Liver (tissue), 9 donors: Measurements from ENCODE around the gene MYB. TPM values are rescaled to one million over a fixed set of nuclear protein-coding genes. Genes with fewer than 3 reads are reported as not detected.

ENCODE experiments used
- DNase-seq: peaks from one replicate; pipeline ENCODE4 v3.0.0-alpha.2; 2017; ENCODE audit warnings: low spot score
- H3K27ac ChIP-seq, 2 donors: one replicate each; pipeline ENCODE4 v1.7.0; 2013; ENCODE audit warnings: inconsistent platforms in 2 of 2, low read length in 2 of 2, control low read depth in 1 of 2, low read depth in 1 of 2, mild to moderate bottlenecking in 1 of 2
- H3K27me3 ChIP-seq, 4 donors: one replicate each; pipeline versions ENCODE4 v1.6.1 to v1.7.0; 2013; ENCODE audit warnings: low read length in 3 of 4, inconsistent platforms in 1 of 4, mild to moderate bottlenecking in 1 of 4, moderate library complexity in 1 of 4; ENCODE audit not compliant: control insufficient read depth in 4 of 4, insufficient read depth in 4 of 4
- H3K36me3 ChIP-seq, 4 donors: one replicate each; pipeline versions ENCODE4 v1.6.1 to v1.7.0; 2013; ENCODE audit warnings: low read length in 3 of 4, mild to moderate bottlenecking in 3 of 4, low read depth in 1 of 4, moderate library complexity in 1 of 4; ENCODE audit not compliant: control insufficient read depth in 4 of 4, insufficient read depth in 3 of 4
- H3K4me1 ChIP-seq, 4 donors: one replicate each; pipeline versions ENCODE4 v1.6.1 to v1.7.0; 2013; ENCODE audit warnings: low read length in 3 of 4, mild to moderate bottlenecking in 3 of 4, moderate library complexity in 1 of 4; ENCODE audit not compliant: control insufficient read depth in 4 of 4, insufficient read depth in 4 of 4
- H3K4me3 ChIP-seq, 3 donors: one replicate each; pipeline versions ENCODE4 v1.6.1 to v1.7.0; 2013; ENCODE audit warnings: low read length in 3 of 3, control low read depth in 1 of 3, low read depth in 1 of 3, mild to moderate bottlenecking in 1 of 3
- H3K9ac ChIP-seq, 2 donors: one replicate each; pipeline ENCODE4 v1.7.0; 2013; ENCODE audit warnings: low read length in 2 of 2, mild to moderate bottlenecking in 2 of 2, moderate library complexity in 2 of 2, control low read depth in 1 of 2, low read depth in 1 of 2
- H3K9me3 ChIP-seq, 4 donors: one replicate each; pipeline versions ENCODE4 v1.6.1 to v1.7.0; 2013; ENCODE audit warnings: low read length in 3 of 4; ENCODE audit not compliant: control insufficient read depth in 4 of 4
- EGR1 ChIP-seq, 2 donors: IDR thresholded peaks; 2 replicates each; pipeline ENCODE4 v1.6.1; 2016 to 2018; ENCODE audit warnings: antibody characterized with exemption in 2 of 2, low read depth in 2 of 2
- FOXA1 ChIP-seq: IDR thresholded peaks from 2 replicates; pipeline ENCODE4 v1.6.1; 2016; ENCODE audit warnings: antibody characterized with exemption
- FOXA2 ChIP-seq: IDR thresholded peaks from 2 replicates; pipeline ENCODE4 v1.6.1; 2016; ENCODE audit warnings: antibody characterized with exemption
- GABPA ChIP-seq, 2 donors: IDR thresholded peaks in 1 of 2; conservative IDR thresholded peaks in 1 of 2; 2 replicates each; pipeline ENCODE4 v1.6.1; 2016; ENCODE audit warnings: antibody characterized with exemption in 2 of 2, mild to moderate bottlenecking in 1 of 2, moderate library complexity in 1 of 2
- HNF4A ChIP-seq, 2 donors: conservative IDR thresholded peaks; 2 replicates each; pipeline ENCODE4 v1.6.1; 2016; ENCODE audit warnings: antibody characterized with exemption in 2 of 2, mild to moderate bottlenecking in 2 of 2
- HNF4G ChIP-seq: IDR thresholded peaks from 2 replicates; pipeline ENCODE4 v1.6.1; 2016; ENCODE audit warnings: antibody characterized with exemption
- JUND ChIP-seq, 2 donors: IDR thresholded peaks; 2 replicates each; pipeline ENCODE4 v1.6.1; 2016; ENCODE audit warnings: antibody characterized with exemption in 2 of 2
- NR2F2 ChIP-seq: IDR thresholded peaks from 2 replicates; pipeline ENCODE4 v1.6.1; 2016; ENCODE audit warnings: antibody characterized with exemption
- RAD21 ChIP-seq, 2 donors: IDR thresholded peaks; 2 replicates each; pipeline ENCODE4 v1.6.1; 2016; ENCODE audit warnings: antibody characterized with exemption in 2 of 2, mild to moderate bottlenecking in 2 of 2
- SP1 ChIP-seq: IDR thresholded peaks from 2 replicates; pipeline ENCODE4 v1.6.1; 2018; ENCODE audit warnings: antibody characterized with exemption, mild to moderate bottlenecking
- TAF1 ChIP-seq: conservative IDR thresholded peaks from 2 replicates; pipeline ENCODE4 v1.6.1; 2016; ENCODE audit warnings: antibody characterized with exemption, mild to moderate bottlenecking
- YY1 ChIP-seq: IDR thresholded peaks from 2 replicates; pipeline ENCODE4 v1.6.1; 2016; ENCODE audit warnings: antibody characterized with exemption, mild to moderate bottlenecking
- WGBS: extraction: QIAGEN DNeasy Blood & Tissue Kit; methylation state at CpG from one replicate; pipeline ENCODE4 v1.1.7; 2013; 5-methylcytosine and 5-hydroxymethylcytosine counted together
- polyA plus RNA-seq, 2 donors: library from polyadenylated mRNA; stranded (reverse) in 1 of 2; unstranded in 1 of 2; fragments of 200-250 nt in 1 of 2; fragments of >200 nt in 1 of 2; fragmentation: Nextera tagmentation in 1 of 2; extraction: Ambion mirVana in 1 of 2; gene quantifications; one replicate each; pipeline versions ENCODE4 v1.2.1 to v1.2.3, GENCODE V29; 2013 to 2015
- total RNA-seq, 2 donors: library from RNA; depleted of rRNA; stranded (reverse); fragments of >200 nt; gene quantifications; one replicate each; pipeline ENCODE4 v1.2.3, GENCODE V29; 2014
- TF ChIP-seq, protein P1 (sequence below): IDR thresholded peaks from 2 replicates; pipeline ENCODE4 v1.6.1; 2016; ENCODE audit warnings: antibody characterized with exemption
- TF ChIP-seq, protein P2 (sequence below): fragments of 150-350 bp; IDR thresholded peaks from 2 replicates; pipeline ENCODE4 v1.5.1; 2017; ENCODE audit warnings: improper control_type of control experiment, low read depth, low read length; ENCODE audit not compliant: missing input control
- TF ChIP-seq, protein P3 (sequence below): IDR thresholded peaks from 2 replicates; pipeline ENCODE4 v1.6.1; 2016; ENCODE audit warnings: antibody characterized with exemption, mild to moderate bottlenecking
- TF ChIP-seq, protein P4 (sequence below): IDR thresholded peaks from 2 replicates; pipeline ENCODE4 v1.6.1; 2016; ENCODE audit warnings: antibody characterized with exemption
- donor health status: healthy.
- donor health status: healthy.
- donor health status: healthy.
- donor health status: healthy.
- donor health status: healthy.

Gene MYB
- total and polyA plus RNA-seq, 4 donors, result 0.08 to 19.8 (median 0.11) TPM

DNA sequence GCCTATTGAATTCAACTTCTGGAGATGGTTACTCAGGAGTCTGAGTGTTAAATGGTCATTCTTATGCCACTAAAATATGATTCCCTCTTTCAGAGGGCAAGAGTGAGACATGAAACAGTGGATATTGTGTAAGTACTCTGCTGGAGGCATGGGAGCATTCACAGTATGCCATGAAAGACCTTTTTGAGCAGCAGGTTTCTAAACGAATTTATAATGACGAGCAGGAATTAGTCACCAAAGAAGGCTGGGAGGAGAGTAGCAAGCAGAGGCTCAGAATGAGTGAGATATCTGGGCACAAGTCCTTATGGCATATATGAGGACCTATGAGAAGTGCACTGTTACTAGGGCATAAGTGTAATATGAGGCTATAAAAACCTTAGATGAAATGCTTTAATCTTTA is 10.9 kb upstream of the MYB start (continued):
- no peak for TF ChIP-seq SP1
- no peak for TF ChIP-seq JUND (IDR thresholded peaks at IDR 0.05)
- TF ChIP-seq EGR1 (IDR thresholded peaks at IDR 0.05; ENCODE audit: low read depth in 2 of 2), result no peak
- TF ChIP-seq, protein P1, sequence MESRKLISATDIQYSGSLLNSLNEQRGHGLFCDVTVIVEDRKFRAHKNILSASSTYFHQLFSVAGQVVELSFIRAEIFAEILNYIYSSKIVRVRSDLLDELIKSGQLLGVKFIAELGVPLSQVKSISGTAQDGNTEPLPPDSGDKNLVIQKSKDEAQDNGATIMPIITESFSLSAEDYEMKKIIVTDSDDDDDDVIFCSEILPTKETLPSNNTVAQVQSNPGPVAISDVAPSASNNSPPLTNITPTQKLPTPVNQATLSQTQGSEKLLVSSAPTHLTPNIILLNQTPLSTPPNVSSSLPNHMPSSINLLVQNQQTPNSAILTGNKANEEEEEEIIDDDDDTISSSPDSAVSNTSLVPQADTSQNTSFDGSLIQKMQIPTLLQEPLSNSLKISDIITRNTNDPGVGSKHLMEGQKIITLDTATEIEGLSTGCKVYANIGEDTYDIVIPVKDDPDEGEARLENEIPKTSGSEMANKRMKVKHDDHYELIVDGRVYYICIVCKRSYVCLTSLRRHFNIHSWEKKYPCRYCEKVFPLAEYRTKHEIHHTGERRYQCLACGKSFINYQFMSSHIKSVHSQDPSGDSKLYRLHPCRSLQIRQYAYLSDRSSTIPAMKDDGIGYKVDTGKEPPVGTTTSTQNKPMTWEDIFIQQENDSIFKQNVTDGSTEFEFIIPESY, result no peak
- TF ChIP-seq FOXA2, result no peak
- TF ChIP-seq RAD21 (IDR thresholded peaks at IDR 0.05), result no peak

DNA sequence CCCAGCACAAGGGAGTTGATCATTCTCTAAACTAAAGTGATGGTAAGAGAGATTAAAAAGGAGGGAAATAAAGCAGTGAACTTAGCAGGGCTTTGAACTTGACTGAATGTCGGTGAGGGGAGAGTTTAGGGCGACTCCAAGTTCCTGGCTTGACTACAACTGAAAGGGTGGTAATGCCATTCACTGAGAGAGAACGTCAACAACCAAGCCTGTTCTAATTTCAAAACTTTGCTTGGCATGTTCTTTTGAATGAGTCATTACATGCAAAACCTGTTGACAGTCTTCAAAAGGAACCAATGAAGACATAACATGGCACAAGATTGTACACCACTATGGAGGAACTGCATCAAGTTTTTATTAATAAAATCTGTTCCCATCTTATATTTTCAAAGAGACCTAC is 10.3 kb upstream of the MYB start:
- TF ChIP-seq TAF1 (no peak), NR2F2 (no peak), HNF4A (conservative IDR thresholded peaks at IDR 0.05) (no peak), EGR1 (IDR thresholded peaks at IDR 0.05; ENCODE audit: low read depth in 2 of 2) (no peak), FOXA1 (no peak), RAD21 (IDR thresholded peaks at IDR 0.05) (no peak), HNF4G (no peak), SP1 (no peak), GABPA (IDR thresholded peaks at IDR 0.05 in 1 of 2, conservative IDR thresholded peaks at IDR 0.05 in 1 of 2) (no peak)
- TF ChIP-seq, protein P2, sequence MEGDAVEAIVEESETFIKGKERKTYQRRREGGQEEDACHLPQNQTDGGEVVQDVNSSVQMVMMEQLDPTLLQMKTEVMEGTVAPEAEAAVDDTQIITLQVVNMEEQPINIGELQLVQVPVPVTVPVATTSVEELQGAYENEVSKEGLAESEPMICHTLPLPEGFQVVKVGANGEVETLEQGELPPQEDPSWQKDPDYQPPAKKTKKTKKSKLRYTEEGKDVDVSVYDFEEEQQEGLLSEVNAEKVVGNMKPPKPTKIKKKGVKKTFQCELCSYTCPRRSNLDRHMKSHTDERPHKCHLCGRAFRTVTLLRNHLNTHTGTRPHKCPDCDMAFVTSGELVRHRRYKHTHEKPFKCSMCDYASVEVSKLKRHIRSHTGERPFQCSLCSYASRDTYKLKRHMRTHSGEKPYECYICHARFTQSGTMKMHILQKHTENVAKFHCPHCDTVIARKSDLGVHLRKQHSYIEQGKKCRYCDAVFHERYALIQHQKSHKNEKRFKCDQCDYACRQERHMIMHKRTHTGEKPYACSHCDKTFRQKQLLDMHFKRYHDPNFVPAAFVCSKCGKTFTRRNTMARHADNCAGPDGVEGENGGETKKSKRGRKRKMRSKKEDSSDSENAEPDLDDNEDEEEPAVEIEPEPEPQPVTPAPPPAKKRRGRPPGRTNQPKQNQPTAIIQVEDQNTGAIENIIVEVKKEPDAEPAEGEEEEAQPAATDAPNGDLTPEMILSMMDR, result no peak
- no peaks in the 10 kb centered on the region for H3K27me3 ChIP-seq
- 84% methylated on average over 3 of the region's 3 CpGs for WGBS
- H3K27ac ChIP-seq, result no peak overlapping the region
- H3K9ac ChIP-seq, result no peak overlapping the region
- no peak for DNase-seq
- no peak overlapping the region for H3K4me3 ChIP-seq
- no peaks in the 10 kb centered on the region for H3K4me1 ChIP-seq
- H3K36me3 ChIP-seq, result no peaks in the 10 kb centered on the region
- H3K9me3 ChIP-seq, result no peaks in the 10 kb centered on the region

DNA sequence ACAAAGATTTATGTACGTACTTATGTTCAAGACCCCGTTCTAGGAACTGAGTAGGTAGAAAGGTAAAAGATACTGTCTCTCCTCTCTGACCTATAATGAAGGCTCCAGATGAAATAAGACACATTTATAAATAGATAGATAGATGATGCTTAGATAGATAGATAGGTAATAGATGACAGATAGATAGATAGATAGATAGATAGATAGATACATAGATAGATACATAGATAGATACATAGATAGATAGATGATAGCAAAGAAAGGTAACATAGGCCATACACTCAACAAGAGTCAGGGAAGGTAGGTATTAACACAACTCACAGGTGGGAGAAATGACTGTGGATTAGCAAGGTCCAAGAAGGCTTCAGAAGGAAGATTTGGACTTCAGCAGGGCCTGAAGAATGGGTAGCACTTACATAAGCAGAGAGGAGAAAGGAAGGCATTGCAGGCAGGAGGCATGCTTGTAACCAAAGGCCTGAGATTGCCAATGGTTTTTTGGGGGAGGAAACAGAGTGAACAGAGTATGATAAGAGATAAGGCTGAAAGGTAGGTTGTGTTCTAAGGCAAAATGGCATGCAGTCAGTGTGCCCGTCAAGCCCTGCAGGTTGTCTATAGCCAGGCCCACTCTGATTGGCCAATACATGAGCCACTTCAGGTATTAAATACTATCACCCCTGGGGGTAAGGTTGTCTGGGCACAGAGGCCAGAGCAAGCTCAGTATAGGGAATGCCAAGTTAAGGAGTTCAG is 7.7 kb upstream of the MYB start:
- 94% methylated on average over 3 of the region's 3 CpGs for WGBS
- TF ChIP-seq GABPA (IDR thresholded peaks at IDR 0.05 in 1 of 2, conservative IDR thresholded peaks at IDR 0.05 in 1 of 2), result no peak
- TF ChIP-seq, protein P3, sequence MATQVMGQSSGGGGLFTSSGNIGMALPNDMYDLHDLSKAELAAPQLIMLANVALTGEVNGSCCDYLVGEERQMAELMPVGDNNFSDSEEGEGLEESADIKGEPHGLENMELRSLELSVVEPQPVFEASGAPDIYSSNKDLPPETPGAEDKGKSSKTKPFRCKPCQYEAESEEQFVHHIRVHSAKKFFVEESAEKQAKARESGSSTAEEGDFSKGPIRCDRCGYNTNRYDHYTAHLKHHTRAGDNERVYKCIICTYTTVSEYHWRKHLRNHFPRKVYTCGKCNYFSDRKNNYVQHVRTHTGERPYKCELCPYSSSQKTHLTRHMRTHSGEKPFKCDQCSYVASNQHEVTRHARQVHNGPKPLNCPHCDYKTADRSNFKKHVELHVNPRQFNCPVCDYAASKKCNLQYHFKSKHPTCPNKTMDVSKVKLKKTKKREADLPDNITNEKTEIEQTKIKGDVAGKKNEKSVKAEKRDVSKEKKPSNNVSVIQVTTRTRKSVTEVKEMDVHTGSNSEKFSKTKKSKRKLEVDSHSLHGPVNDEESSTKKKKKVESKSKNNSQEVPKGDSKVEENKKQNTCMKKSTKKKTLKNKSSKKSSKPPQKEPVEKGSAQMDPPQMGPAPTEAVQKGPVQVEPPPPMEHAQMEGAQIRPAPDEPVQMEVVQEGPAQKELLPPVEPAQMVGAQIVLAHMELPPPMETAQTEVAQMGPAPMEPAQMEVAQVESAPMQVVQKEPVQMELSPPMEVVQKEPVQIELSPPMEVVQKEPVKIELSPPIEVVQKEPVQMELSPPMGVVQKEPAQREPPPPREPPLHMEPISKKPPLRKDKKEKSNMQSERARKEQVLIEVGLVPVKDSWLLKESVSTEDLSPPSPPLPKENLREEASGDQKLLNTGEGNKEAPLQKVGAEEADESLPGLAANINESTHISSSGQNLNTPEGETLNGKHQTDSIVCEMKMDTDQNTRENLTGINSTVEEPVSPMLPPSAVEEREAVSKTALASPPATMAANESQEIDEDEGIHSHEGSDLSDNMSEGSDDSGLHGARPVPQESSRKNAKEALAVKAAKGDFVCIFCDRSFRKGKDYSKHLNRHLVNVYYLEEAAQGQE, result no peak
- TF ChIP-seq, protein P1, result no peak
- TF ChIP-seq, protein P2, result no peak
- no peak for TF ChIP-seq HNF4G
- TF ChIP-seq YY1, result no peak
- no peak for TF ChIP-seq NR2F2
- no peak for TF ChIP-seq JUND (IDR thresholded peaks at IDR 0.05)
- no peak for TF ChIP-seq FOXA2
- TF ChIP-seq FOXA1, result no peak
- no peak for TF ChIP-seq RAD21 (IDR thresholded peaks at IDR 0.05)
- no peak for TF ChIP-seq SP1
- TF ChIP-seq HNF4A (conservative IDR thresholded peaks at IDR 0.05), result no peak
- TF ChIP-seq, protein P4, sequence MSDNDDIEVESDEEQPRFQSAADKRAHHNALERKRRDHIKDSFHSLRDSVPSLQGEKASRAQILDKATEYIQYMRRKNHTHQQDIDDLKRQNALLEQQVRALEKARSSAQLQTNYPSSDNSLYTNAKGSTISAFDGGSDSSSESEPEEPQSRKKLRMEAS, result no peak

More for the DNA sequence above, 7.7 kb upstream of the MYB start:
- Histone ChIP-seq H3K27me3 (no peaks in the 10 kb centered on the region), H3K4me3 (no peak overlapping the region), H3K4me1 (no peaks in the 10 kb centered on the region), H3K9me3 (no peaks in the 10 kb centered on the region), H3K9ac (no peak overlapping the region), H3K36me3 (no peaks in the 10 kb centered on the region), H3K27ac (no peak overlapping the region)
- DNase-seq, result no peak
